ENCODE results near the gene DTWD2.

The DTWD2 gene

DNA sequence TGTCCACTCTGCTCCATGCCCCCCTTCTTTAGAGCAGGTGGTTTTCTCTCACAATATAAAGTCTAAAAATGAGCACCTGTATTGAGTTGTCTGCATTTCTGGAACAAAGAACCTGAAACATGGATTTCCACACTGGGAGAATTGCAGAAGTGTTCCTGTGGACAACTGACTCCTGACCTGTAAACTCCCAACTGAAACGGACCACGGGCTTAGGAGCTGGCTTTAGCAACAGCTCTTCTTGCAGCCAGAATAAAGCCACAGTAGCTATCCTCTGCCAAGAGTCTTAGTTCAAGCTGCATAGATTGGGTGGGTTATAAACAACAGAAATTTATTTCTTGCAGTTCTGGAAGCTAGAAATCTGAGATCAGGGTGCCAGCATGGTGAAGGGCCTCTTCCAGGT, 194.7 kb downstream of the DTWD2 start:
- no peak overlapping the region for H3K4me2 ChIP-seq (ENCODE audit: insufficient read depth, low read length, poor library complexity, severe bottlenecking)
- no peak overlapping the region for H3K27ac ChIP-seq (replicated peaks; ENCODE audit: low read length)
- no peak overlapping the region for H2BK15ac ChIP-seq (ENCODE audit: low read length)
- peaks cover 0 to 1% of the 10 kb centered on the region in 2 donors for H3K4me1 ChIP-seq (ENCODE audit: control insufficient read depth in 2 of 2, insufficient read depth in 1 of 2, low read depth in 1 of 2, low read length in 2 of 2)
- no peak overlapping the region for H4K91ac ChIP-seq (ENCODE audit: low read depth, low read length, poor library complexity)
- H2BK12ac ChIP-seq (ENCODE audit: low read length): no peak overlapping the region
- no peak overlapping the region for H2AFZ ChIP-seq (ENCODE audit: low read length)
- no peak for DNase-seq (ENCODE audit: low spot score)
- no peak overlapping the region for H2BK5ac ChIP-seq (ENCODE audit: low read length)
- no peak overlapping the region for H4K8ac ChIP-seq (ENCODE audit: low read depth, low read length)
- H3K9ac ChIP-seq (ENCODE audit: low read depth, low read length, poor library complexity): no peak overlapping the region
- no peak overlapping the region for H2AK5ac ChIP-seq (ENCODE audit: low read depth, low read length)
- no CpG with 5 or more reads among the region's 2 CpGs for WGBS, 2 donors (ENCODE audit: extremely low coverage in 2 of 2, insufficient read length in 2 of 2, insufficient replicate concordance in 1 of 2)
- peaks cover 0 to 3% (median 0%) of the 10 kb centered on the region in 3 experiments for H3K27me3 ChIP-seq (ENCODE audit: control insufficient read depth in 3 of 3, insufficient read depth in 3 of 3, low read depth in 1 of 3, low read length in 3 of 3)
- H2BK120ac ChIP-seq (ENCODE audit: low read depth, low read length): no peak overlapping the region
- no peak overlapping the region for H3K14ac ChIP-seq (ENCODE audit: low read length)
- H3K4me3 ChIP-seq (ENCODE audit: low read length in 2 of 2): no peak overlapping the region
- H3K23ac ChIP-seq (ENCODE audit: low read depth, low read length, poor library complexity): no peak overlapping the region
- H3K4ac ChIP-seq (ENCODE audit: low read length): no peak overlapping the region
- no peaks in the 10 kb centered on the region for H3K36me3 ChIP-seq (replicated peaks in 1 of 2; ENCODE audit: control insufficient read depth in 2 of 2, insufficient read depth in 2 of 2, low read length in 2 of 2)
- H3K18ac ChIP-seq (ENCODE audit: low read length): no peak overlapping the region
- H3K79me1 ChIP-seq (ENCODE audit: low read depth, low read length): no peaks in the 10 kb centered on the region
- no peaks in the 10 kb centered on the region for H3K9me3 ChIP-seq (replicated peaks in 1 of 2; ENCODE audit: control insufficient read depth in 2 of 2, insufficient read depth in 1 of 2, low read depth in 1 of 2, low read length in 2 of 2)

DNA sequence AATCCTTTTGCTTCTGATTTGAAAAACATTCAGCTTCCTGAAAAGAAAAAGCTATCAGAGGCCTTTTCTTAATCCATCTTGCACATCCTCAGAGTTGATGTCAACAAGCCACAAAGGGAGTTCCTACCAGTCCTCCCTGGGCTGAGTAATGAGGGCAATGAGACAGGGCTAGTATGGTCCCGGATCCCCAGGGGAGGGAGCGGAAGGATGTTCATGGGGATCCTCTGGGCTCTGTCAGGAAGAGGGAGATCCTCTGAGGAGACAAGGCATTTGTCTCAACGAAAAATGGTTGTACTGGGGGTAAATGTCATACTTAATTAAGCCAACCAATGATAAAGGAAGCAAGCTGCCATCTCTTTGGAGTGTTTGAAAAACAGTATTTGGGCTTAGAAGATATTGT, 195.3 kb downstream of the DTWD2 start:
- H3K14ac ChIP-seq (ENCODE audit: low read length): no peak overlapping the region
- H3K27ac ChIP-seq (replicated peaks; ENCODE audit: low read length): no peak overlapping the region
- H3K18ac ChIP-seq (ENCODE audit: low read length): no peak overlapping the region
- no CpG with 5 or more reads among the region's 3 CpGs for WGBS, 2 donors (ENCODE audit: extremely low coverage in 2 of 2, insufficient read length in 2 of 2, insufficient replicate concordance in 1 of 2)
- H3K4ac ChIP-seq (ENCODE audit: low read length): no peak overlapping the region
- peaks cover 0 to 3% (median 0%) of the 10 kb centered on the region in 3 experiments for H3K27me3 ChIP-seq (ENCODE audit: control insufficient read depth in 3 of 3, insufficient read depth in 3 of 3, low read depth in 1 of 3, low read length in 3 of 3)
- H2AK5ac ChIP-seq (ENCODE audit: low read depth, low read length): no peak overlapping the region
- no peak overlapping the region for H3K9ac ChIP-seq (ENCODE audit: low read depth, low read length, poor library complexity)
- no peaks in the 10 kb centered on the region for H3K36me3 ChIP-seq (replicated peaks in 1 of 2; ENCODE audit: control insufficient read depth in 2 of 2, insufficient read depth in 2 of 2, low read length in 2 of 2)
- DNase-seq (ENCODE audit: low spot score): no peak
- no peaks in the 10 kb centered on the region for H3K79me1 ChIP-seq (ENCODE audit: low read depth, low read length)
- H2BK12ac ChIP-seq (ENCODE audit: low read length): no peak overlapping the region
- no peak overlapping the region for H3K4me3 ChIP-seq (ENCODE audit: low read length in 2 of 2)
- H2BK120ac ChIP-seq (ENCODE audit: low read depth, low read length): no peak overlapping the region
- H4K91ac ChIP-seq (ENCODE audit: low read depth, low read length, poor library complexity): no peak overlapping the region
- H3K9me3 ChIP-seq (replicated peaks in 1 of 2; ENCODE audit: control insufficient read depth in 2 of 2, insufficient read depth in 1 of 2, low read depth in 1 of 2, low read length in 2 of 2): no peaks in the 10 kb centered on the region
- H3K4me2 ChIP-seq (ENCODE audit: insufficient read depth, low read length, poor library complexity, severe bottlenecking): no peak overlapping the region
- H2BK15ac ChIP-seq (ENCODE audit: low read length): no peak overlapping the region
- no peak overlapping the region for H3K23ac ChIP-seq (ENCODE audit: low read depth, low read length, poor library complexity)
- peaks cover 0 to 1% of the 10 kb centered on the region in 2 donors for H3K4me1 ChIP-seq (ENCODE audit: control insufficient read depth in 2 of 2, insufficient read depth in 1 of 2, low read depth in 1 of 2, low read length in 2 of 2)
- no peak overlapping the region for H4K8ac ChIP-seq (ENCODE audit: low read depth, low read length)
- H2AFZ ChIP-seq (ENCODE audit: low read length): no peak overlapping the region
- H2BK5ac ChIP-seq (ENCODE audit: low read length): no peak overlapping the region

DNA sequence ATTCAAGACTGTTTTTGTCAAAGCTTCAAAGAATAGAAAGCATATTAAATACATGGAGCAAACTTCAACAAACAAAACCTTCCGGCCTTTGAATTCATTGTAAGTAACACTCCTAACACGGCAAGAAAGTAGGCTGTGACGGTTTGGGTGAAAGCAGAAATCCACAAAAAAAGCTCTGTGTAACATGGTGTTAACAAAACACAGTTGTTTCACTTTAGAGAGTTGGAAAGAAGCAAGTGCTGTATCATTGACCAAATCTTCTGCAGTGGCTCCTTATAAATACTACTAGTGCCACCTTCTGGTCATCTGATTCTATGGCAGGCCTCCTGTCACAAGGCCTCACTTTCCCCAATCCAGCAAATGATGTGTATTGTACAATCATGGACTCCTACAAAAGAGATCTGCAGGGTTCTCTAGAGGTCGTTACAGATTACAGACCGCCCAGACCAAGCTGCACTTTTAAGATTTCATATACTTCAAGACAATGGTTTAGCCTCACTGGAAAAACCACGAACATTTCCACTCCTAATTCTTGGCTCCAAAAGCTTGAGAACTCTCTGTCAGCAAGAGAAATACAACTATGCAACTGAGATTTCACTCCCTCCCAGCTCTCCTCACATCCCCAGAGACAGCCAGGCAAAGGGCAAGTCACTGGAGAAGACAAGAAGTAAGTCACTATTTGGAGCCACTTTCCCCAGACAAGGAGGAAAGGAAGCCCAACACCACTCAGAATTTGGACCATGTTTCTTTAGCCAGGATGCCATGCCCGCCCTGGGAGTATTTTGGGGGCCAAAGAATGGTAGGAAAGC, 196.2 kb downstream of the DTWD2 start:
- no peak overlapping the region for H2BK5ac ChIP-seq (ENCODE audit: low read length)
- H3K23ac ChIP-seq (ENCODE audit: low read depth, low read length, poor library complexity): no peak overlapping the region
- H3K4me2 ChIP-seq (ENCODE audit: insufficient read depth, low read length, poor library complexity, severe bottlenecking): no peak overlapping the region
- H3K14ac ChIP-seq (ENCODE audit: low read length): no peak overlapping the region
- H2AK5ac ChIP-seq (ENCODE audit: low read depth, low read length): no peak overlapping the region
- DNase-seq (ENCODE audit: low spot score): peak; percentile 27
- H3K4me3 ChIP-seq (ENCODE audit: low read length in 2 of 2): no peak overlapping the region
- H4K8ac ChIP-seq (ENCODE audit: low read depth, low read length): no peak overlapping the region
- no peak overlapping the region for H3K27ac ChIP-seq (replicated peaks; ENCODE audit: low read length)
- no peak overlapping the region for H3K9ac ChIP-seq (ENCODE audit: low read depth, low read length, poor library complexity)
- no peak overlapping the region for H3K18ac ChIP-seq (ENCODE audit: low read length)
- H3K9me3 ChIP-seq (replicated peaks in 1 of 2; ENCODE audit: control insufficient read depth in 2 of 2, insufficient read depth in 1 of 2, low read depth in 1 of 2, low read length in 2 of 2): no peaks in the 10 kb centered on the region
- no peaks in the 10 kb centered on the region for H3K79me1 ChIP-seq (ENCODE audit: low read depth, low read length)
- no peak overlapping the region for H4K91ac ChIP-seq (ENCODE audit: low read depth, low read length, poor library complexity)
- peaks cover 0 to 1% of the 10 kb centered on the region in 2 donors for H3K4me1 ChIP-seq (ENCODE audit: control insufficient read depth in 2 of 2, insufficient read depth in 1 of 2, low read depth in 1 of 2, low read length in 2 of 2)
- no peak overlapping the region for H2BK12ac ChIP-seq (ENCODE audit: low read length)
- no CpG with 5 or more reads among the region's 7 CpGs for WGBS, 2 donors (ENCODE audit: extremely low coverage in 2 of 2, insufficient read length in 2 of 2, insufficient replicate concordance in 1 of 2)
- H2BK15ac ChIP-seq (ENCODE audit: low read length): no peak overlapping the region
- no peak overlapping the region for H2BK120ac ChIP-seq (ENCODE audit: low read depth, low read length)
- peak overlapping the region; percentile 88 for H2AFZ ChIP-seq (ENCODE audit: low read length)
- no peaks in the 10 kb centered on the region for H3K36me3 ChIP-seq (replicated peaks in 1 of 2; ENCODE audit: control insufficient read depth in 2 of 2, insufficient read depth in 2 of 2, low read length in 2 of 2)
- no peak overlapping the region for H3K4ac ChIP-seq (ENCODE audit: low read length)
- H3K27me3 ChIP-seq (ENCODE audit: control insufficient read depth in 3 of 3, insufficient read depth in 3 of 3, low read depth in 1 of 3, low read length in 3 of 3): peaks cover 0 to 3% (median 0%) of the 10 kb centered on the region in 3 experiments

DNA sequence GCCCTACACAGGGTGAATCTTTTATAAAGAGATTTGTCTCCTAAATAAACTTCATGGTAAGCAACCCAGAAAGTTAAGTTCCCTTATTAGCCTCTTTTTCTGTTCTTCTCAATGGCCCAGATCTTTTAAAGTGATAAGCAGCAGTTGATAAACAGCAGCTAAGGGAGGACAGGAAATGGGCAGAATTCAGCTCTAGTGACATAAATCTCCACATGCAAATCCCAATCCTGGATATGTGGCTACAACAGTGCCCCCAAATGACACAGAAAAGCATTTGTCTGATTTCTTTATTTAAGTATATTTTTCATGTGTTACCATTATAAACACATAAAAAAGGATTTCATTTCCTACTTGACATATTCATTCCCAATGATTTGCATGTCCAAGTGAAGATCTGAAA, 199.0 kb downstream of the DTWD2 start:
- Histone ChIP-seq H3K36me3 (replicated peaks in 1 of 2; ENCODE audit: control insufficient read depth in 2 of 2, insufficient read depth in 2 of 2, low read length in 2 of 2) (no peaks in the 10 kb centered on the region), H2BK5ac (ENCODE audit: low read length) (no peak overlapping the region), H2BK12ac (ENCODE audit: low read length) (no peak overlapping the region)

More for the DNA sequence above, 199.0 kb downstream of the DTWD2 start:
- no peak overlapping the region for H3K9ac ChIP-seq (ENCODE audit: low read depth, low read length, poor library complexity)
- no peak overlapping the region for H2AK5ac ChIP-seq (ENCODE audit: low read depth, low read length)
- no peak overlapping the region for H3K4me2 ChIP-seq (ENCODE audit: insufficient read depth, low read length, poor library complexity, severe bottlenecking)
- no peaks in the 10 kb centered on the region for H3K79me1 ChIP-seq (ENCODE audit: low read depth, low read length)
- H3K14ac ChIP-seq (ENCODE audit: low read length): no peak overlapping the region
- H3K27ac ChIP-seq (replicated peaks; ENCODE audit: low read length): no peak overlapping the region
- peaks cover 0 to 3% (median 0%) of the 10 kb centered on the region in 3 experiments for H3K27me3 ChIP-seq (ENCODE audit: control insufficient read depth in 3 of 3, insufficient read depth in 3 of 3, low read depth in 1 of 3, low read length in 3 of 3)
- H2AFZ ChIP-seq (ENCODE audit: low read length): no peak overlapping the region
- H4K91ac ChIP-seq (ENCODE audit: low read depth, low read length, poor library complexity): no peak overlapping the region
- H2BK15ac ChIP-seq (ENCODE audit: low read length): no peak overlapping the region
- H3K23ac ChIP-seq (ENCODE audit: low read depth, low read length, poor library complexity): no peak overlapping the region
- no peak overlapping the region for H3K18ac ChIP-seq (ENCODE audit: low read length)
- H2BK120ac ChIP-seq (ENCODE audit: low read depth, low read length): no peak overlapping the region
- peaks cover 0 to 1% of the 10 kb centered on the region in 2 donors for H3K4me1 ChIP-seq (ENCODE audit: control insufficient read depth in 2 of 2, insufficient read depth in 1 of 2, low read depth in 1 of 2, low read length in 2 of 2)
- DNase-seq (ENCODE audit: low spot score): no peak
- H4K8ac ChIP-seq (ENCODE audit: low read depth, low read length): no peak overlapping the region
- no peaks in the 10 kb centered on the region for H3K9me3 ChIP-seq (replicated peaks in 1 of 2; ENCODE audit: control insufficient read depth in 2 of 2, insufficient read depth in 1 of 2, low read depth in 1 of 2, low read length in 2 of 2)
- no peak overlapping the region for H3K4ac ChIP-seq (ENCODE audit: low read length)
- no peak overlapping the region for H3K4me3 ChIP-seq (ENCODE audit: low read length in 2 of 2)

All from neuronal stem cell (in vitro differentiated cells).